CD4-positive, alpha-beta T cell (primary cell): Measurements from ENCODE around the gene SMIM10L1. TPM values are rescaled to one million over a fixed set of nuclear protein-coding genes. Genes with fewer than 3 reads are reported as not detected.

Source experiments
- ATAC-seq: fragments of 200-7000 bp; cut with Tn5 transposase; one replicate; pipeline ENCODE4 v1.10.0; 2022; ENCODE audit warnings: mild to moderate bottlenecking; ENCODE audit not compliant: poor library complexity
- CTCF ChIA-PET: fragments of 350-600 bp; sonication (Branson Sonifier 250); formaldehyde crosslinking; loops from one replicate; lab custom pipeline; 2021; ENCODE audit warnings: antibody characterized with exemption, inconsistent platforms; lab: Charles Lee
- POLR2A ChIA-PET: fragments of 350-600 bp; sonication (Branson Sonifier 250); formaldehyde crosslinking; loops from one replicate; lab custom pipeline; 2021; ENCODE audit warnings: antibody characterized with exemption, inconsistent platforms; lab: Charles Lee
- DNase-seq, 14 experiments: peaks; one replicate each; pipeline ENCODE4 v3.0.0-alpha.2; 2013 to 2020; ENCODE audit warnings: mixed read lengths in 2 of 14
- H3K27ac ChIP-seq, 2 donors: one replicate each; pipeline versions ENCODE4 v1.5.1 to v1.7.0; 2013; ENCODE audit warnings: low read length in 2 of 2, low read depth in 1 of 2, mild to moderate bottlenecking in 1 of 2
- H3K27me3 ChIP-seq, 2 experiments: 1 replicate in 1 of 2; 2 replicates in 1 of 2; pipeline versions ENCODE4 v1.6.1 to v1.7.0; 2013; ENCODE audit warnings: low read length in 2 of 2, control low read depth in 1 of 2, mild to moderate bottlenecking in 1 of 2, moderate library complexity in 1 of 2; ENCODE audit not compliant: insufficient read depth in 2 of 2, control insufficient read depth in 1 of 2
- H3K36me3 ChIP-seq: one replicate; pipeline ENCODE4 v1.6.1; 2013; ENCODE audit warnings: low read length, control low read depth; ENCODE audit not compliant: insufficient read depth
- H3K4me1 ChIP-seq: one replicate; pipeline ENCODE4 v1.6.1; 2013; ENCODE audit warnings: low read length, control low read depth; ENCODE audit not compliant: insufficient read depth
- H3K4me3 ChIP-seq: one replicate; pipeline ENCODE4 v1.5.1; 2013; ENCODE audit warnings: mild to moderate bottlenecking, low read length, moderate library complexity
- H3K9me3 ChIP-seq, 2 experiments: 1 replicate in 1 of 2; 2 replicates in 1 of 2; pipeline versions ENCODE4 v1.6.1 to v1.7.0; 2013; ENCODE audit warnings: low read length in 2 of 2, mild to moderate bottlenecking in 2 of 2, control low read depth in 1 of 2, moderate library complexity in 1 of 2; ENCODE audit not compliant: control insufficient read depth in 1 of 2, insufficient read depth in 1 of 2
- H3K27ac Mint-ChIP-seq: one replicate; pipeline ENCODE4 v1.8.0; 2020; ENCODE audit warnings: mixed read lengths
- H3K27me3 Mint-ChIP-seq: one replicate; pipeline ENCODE4 v1.8.0; 2021; ENCODE audit warnings: mixed read lengths
- H3K36me3 Mint-ChIP-seq: one replicate; pipeline ENCODE4 v1.8.0; 2021; ENCODE audit warnings: low read depth, mixed read lengths
- H3K4me1 Mint-ChIP-seq: one replicate; pipeline ENCODE4 v1.8.0; 2021; ENCODE audit warnings: low read depth, mixed read lengths
- H3K4me3 Mint-ChIP-seq: one replicate; pipeline ENCODE4 v1.8.0; 2020; ENCODE audit warnings: mild to moderate bottlenecking, mixed read lengths
- H3K9me3 Mint-ChIP-seq: one replicate; pipeline ENCODE4 v1.8.0; 2020; ENCODE audit warnings: mixed read lengths
- CTCF ChIP-seq: fragments of 200-600 bp; IDR thresholded peaks from one replicate; pipeline ENCODE4 v1.8.0; 2022; ENCODE audit warnings: antibody characterized with exemption, mild to moderate bottlenecking
- intact Hi-C, 2 experiments: fragments of 100-400 bp; cut with DNase I in 1 of 2; cut with micrococcal nuclease in 1 of 2; formaldehyde crosslinking; loops; one replicate each; pipeline versions ENCODE4 v1.15.1 to v1.9.0; 2023 to 2025; cut with DNase I, micrococcal nuclease
- polyA plus RNA-seq, 2 donors: library from polyadenylated mRNA; unstranded; fragments of 120-200 nt; gene quantifications; one replicate each; pipeline ENCODE4 v1.2.1, GENCODE V29; 2013
- total RNA-seq, 174 experiments: library from RNA in 2 of 174; stranded (reverse) in 2 of 174; gene quantifications; one replicate each; pipeline ENCODE4 v1.2.3 and lab custom pipeline; 2021 to 2026

Gene SMIM10L1
- total RNA-seq (1 to 10 TPM; 9.0 to 9.6 TPM), total RNA-seq (lab: John Stamatoyannopoulos, UW) (24.4 to 51.3 (median 32.1) reads per million in 172 experiments)
- polyA plus RNA-seq (2013, experiment 1 of 2): 8.6 TPM
- polyA plus RNA-seq (2013, experiment 2 of 2): 9.3 TPM

GRCh38 chr12:11171145-11171968 is at the start of gene SMIM10L1:
SMIM10L1 (plus strand) TSS chr12:11171194; CDS start chr12:11171357, 163 bp downstream.
- peak within 1 kb of the TSS; percentile 79 to 82 for H3K27ac ChIP-seq
- TF ChIP-seq CTCF: peak; percentile 12
- H3K27me3 ChIP-seq: no peaks in the 10 kb centered on the region
- intact Hi-C loops: loop anchor here (5.0 to 10.0 kb wide), 4 partner anchors 214 to 1833 kb away; partner anchors contain the start of genes GABARAPL1 (in 1 of the 2) and HEBP1 (in 1 of the 2)
- H3K4me3 Mint-ChIP-seq: peak within 1 kb of the TSS; percentile 99
- ATAC-seq (peak; percentile 91), DNase-seq (peak; percentile 78 to 96 (median 84))
- peaks cover 82% of the 10 kb centered on the region for H3K36me3 Mint-ChIP-seq
- peaks cover 3% of the 10 kb centered on the region for H3K36me3 ChIP-seq
- peak within 1 kb of the TSS; percentile 96 for H3K27ac Mint-ChIP-seq
- no peaks in the 10 kb centered on the region for H3K9me3 Mint-ChIP-seq
- H3K4me3 ChIP-seq: peak within 1 kb of the TSS; percentile 71
- CTCF ChIA-PET: interaction anchor here (1.1 kb wide), 1 partner anchor 936 kb away, joined by 3 read pairs; no protein-coding TSS in a partner anchor
- H3K27me3 Mint-ChIP-seq: no peaks in the 10 kb centered on the region
- H3K4me1 ChIP-seq: peaks cover 17% of the 10 kb centered on the region
- POLR2A ChIA-PET: interaction anchor here (0.6 to 2.9 kb wide), 28 partner anchors 8 to 1637 kb away, joined by 3 to 43 read pairs (median 4); partner anchors contain the start of genes BORCS5, CLEC2B, GABARAPL1 and MAGOHB
- H3K9me3 ChIP-seq: no peaks in the 10 kb centered on the region
- H3K4me1 Mint-ChIP-seq: peaks cover 75% of the 10 kb centered on the region

DNA sequence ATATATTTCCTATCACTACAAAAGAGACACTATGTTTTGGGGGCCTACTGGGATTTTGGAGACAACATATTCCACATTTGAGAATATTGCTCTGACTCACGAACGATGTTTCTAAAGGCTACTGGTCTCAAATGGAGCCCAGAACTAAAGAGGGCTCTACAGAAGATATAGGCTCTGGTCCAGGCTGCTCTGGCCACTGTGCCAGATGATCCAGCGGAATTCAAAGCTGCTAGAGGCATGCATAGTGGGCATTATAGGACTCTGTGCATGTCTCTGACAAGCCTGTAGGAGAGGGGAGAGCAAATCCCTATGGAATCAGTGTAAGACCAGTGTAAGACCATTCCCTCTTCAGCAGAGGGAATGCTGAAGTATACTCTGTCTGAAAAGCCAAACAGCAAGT is 40.6 kb upstream of the SMIM10L1 start:
- ChIA-PET CTCF (no interaction called here), POLR2A (no interaction called here)
- Mint-ChIP-seq H3K4me1 (peaks cover 29% of the 10 kb centered on the region), H3K27me3 (no peaks in the 10 kb centered on the region), H3K36me3 (peaks cover 67% of the 10 kb centered on the region), H3K27ac (no peak overlapping the region), H3K4me3 (no peak overlapping the region), H3K9me3 (peaks cover 2% of the 10 kb centered on the region)
- Histone ChIP-seq H3K9me3 (peaks cover 0 to 5% of the 10 kb centered on the region in 2 experiments), H3K27ac (no peak overlapping the region), H3K4me3 (no peak overlapping the region), H3K36me3 (peaks cover 6% of the 10 kb centered on the region), H3K4me1 (no peaks in the 10 kb centered on the region), H3K27me3 (no peaks in the 10 kb centered on the region)
- no peak for TF ChIP-seq CTCF
- intact Hi-C loops: no loop called here
- no peak for ATAC-seq
- DNase-seq: no peak

DNA sequence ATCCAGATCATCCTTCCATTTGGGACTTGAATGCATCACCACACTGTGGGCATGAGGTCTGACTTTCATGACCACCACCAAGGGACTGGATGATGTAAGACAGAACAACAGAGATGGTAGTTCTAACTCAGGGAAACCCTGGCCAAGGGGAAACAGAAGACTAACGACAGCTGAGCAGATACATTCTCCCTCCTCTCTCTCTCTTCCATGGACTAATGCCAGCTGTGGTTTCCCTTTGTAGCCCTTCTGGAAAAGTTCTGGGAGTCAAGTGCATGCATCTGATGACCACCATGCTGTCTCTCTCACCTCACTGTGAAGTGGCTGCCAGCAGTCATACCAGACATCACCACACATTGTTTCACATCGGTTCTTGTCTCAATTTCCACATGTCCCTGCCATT is 40.0 kb upstream of the SMIM10L1 start:
- no peak for TF ChIP-seq CTCF
- intact Hi-C loops: no loop called here
- POLR2A ChIA-PET: no interaction called here
- Histone ChIP-seq H3K9me3 (peaks cover 0 to 5% of the 10 kb centered on the region in 2 experiments), H3K27me3 (no peaks in the 10 kb centered on the region), H3K27ac (no peak overlapping the region), H3K36me3 (peaks cover 6% of the 10 kb centered on the region), H3K4me3 (no peak overlapping the region), H3K4me1 (no peaks in the 10 kb centered on the region)
- Mint-ChIP-seq H3K4me3 (no peak overlapping the region), H3K9me3 (peaks cover 2% of the 10 kb centered on the region), H3K27ac (no peak overlapping the region), H3K27me3 (no peaks in the 10 kb centered on the region), H3K4me1 (peaks cover 35% of the 10 kb centered on the region), H3K36me3 (peaks cover 63% of the 10 kb centered on the region)
- ATAC-seq (no peak), DNase-seq (no peak)
- CTCF ChIA-PET: no interaction called here
